B cell (primary cell): ENCODE data around the gene SYT17.

ENCODE experiments used
- CTCF ChIP-seq: fragments of 200-600 bp; IDR thresholded peaks from one replicate; pipeline ENCODE4 v1.8.0; 2022; ENCODE audit warnings: antibody characterized with exemption, mild to moderate bottlenecking
- EZH2 ChIP-seq: IDR thresholded peaks from 2 replicates; pipeline ENCODE4 v1.6.1; 2012; ENCODE audit warnings: borderline replicate concordance, low read depth, mild to moderate bottlenecking, moderate library complexity, low read length; ENCODE audit not compliant: insufficient read depth, poor library complexity, severe bottlenecking

GRCh38 chr16:19147126-19147525 is 20.9 kb upstream of the SYT17 start:
- TF ChIP-seq CTCF (no peak), EZH2 (no peak)
